ENCODE results near the gene WFIKKN1. TPM values are rescaled to one million over a fixed set of nuclear protein-coding genes. Genes with fewer than 3 reads are reported as not detected.

Gene WFIKKN1
- total RNA-seq, 1 experiment from 2014 or later: 0.47 TPM

DNA sequence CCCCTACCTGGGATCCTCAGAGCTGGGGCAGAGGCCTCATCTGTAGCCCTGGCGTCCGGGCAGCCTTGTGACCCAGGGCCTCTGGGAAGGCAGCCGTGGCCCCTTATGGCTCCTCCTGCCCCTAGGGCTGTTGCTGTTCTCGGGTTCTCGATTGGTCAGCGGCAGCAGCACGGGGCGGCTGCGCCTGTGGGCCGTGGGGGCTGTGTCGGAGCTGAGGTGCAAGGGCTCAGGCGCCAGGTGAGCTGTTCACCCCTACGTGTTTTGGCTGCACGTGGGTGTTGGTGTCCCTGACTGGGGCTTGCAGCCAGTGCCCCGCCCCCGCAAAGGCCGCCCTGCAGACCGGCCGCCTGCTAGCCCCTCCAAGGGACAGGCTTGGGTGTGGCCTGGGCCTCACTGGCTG lies 31.3 kb downstream of the WFIKKN1 start:
- H3K36me3 ChIP-seq (ENCODE audit: control insufficient read depth in 1 of 2, insufficient read depth in 2 of 2, low read length in 2 of 2): no peaks in the 10 kb centered on the region
- no peak for TF ChIP-seq EGR1 (IDR thresholded peaks at IDR 0.05; ENCODE audit: low read depth)
- TF ChIP-seq, protein P1, sequence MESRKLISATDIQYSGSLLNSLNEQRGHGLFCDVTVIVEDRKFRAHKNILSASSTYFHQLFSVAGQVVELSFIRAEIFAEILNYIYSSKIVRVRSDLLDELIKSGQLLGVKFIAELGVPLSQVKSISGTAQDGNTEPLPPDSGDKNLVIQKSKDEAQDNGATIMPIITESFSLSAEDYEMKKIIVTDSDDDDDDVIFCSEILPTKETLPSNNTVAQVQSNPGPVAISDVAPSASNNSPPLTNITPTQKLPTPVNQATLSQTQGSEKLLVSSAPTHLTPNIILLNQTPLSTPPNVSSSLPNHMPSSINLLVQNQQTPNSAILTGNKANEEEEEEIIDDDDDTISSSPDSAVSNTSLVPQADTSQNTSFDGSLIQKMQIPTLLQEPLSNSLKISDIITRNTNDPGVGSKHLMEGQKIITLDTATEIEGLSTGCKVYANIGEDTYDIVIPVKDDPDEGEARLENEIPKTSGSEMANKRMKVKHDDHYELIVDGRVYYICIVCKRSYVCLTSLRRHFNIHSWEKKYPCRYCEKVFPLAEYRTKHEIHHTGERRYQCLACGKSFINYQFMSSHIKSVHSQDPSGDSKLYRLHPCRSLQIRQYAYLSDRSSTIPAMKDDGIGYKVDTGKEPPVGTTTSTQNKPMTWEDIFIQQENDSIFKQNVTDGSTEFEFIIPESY (IDR thresholded peaks at IDR 0.05; ENCODE audit: extremely low read depth, insufficient replicate concordance, low read length): no peak
- TF ChIP-seq JUND (IDR thresholded peaks at IDR 0.05): no peak
- TF ChIP-seq, protein P2, sequence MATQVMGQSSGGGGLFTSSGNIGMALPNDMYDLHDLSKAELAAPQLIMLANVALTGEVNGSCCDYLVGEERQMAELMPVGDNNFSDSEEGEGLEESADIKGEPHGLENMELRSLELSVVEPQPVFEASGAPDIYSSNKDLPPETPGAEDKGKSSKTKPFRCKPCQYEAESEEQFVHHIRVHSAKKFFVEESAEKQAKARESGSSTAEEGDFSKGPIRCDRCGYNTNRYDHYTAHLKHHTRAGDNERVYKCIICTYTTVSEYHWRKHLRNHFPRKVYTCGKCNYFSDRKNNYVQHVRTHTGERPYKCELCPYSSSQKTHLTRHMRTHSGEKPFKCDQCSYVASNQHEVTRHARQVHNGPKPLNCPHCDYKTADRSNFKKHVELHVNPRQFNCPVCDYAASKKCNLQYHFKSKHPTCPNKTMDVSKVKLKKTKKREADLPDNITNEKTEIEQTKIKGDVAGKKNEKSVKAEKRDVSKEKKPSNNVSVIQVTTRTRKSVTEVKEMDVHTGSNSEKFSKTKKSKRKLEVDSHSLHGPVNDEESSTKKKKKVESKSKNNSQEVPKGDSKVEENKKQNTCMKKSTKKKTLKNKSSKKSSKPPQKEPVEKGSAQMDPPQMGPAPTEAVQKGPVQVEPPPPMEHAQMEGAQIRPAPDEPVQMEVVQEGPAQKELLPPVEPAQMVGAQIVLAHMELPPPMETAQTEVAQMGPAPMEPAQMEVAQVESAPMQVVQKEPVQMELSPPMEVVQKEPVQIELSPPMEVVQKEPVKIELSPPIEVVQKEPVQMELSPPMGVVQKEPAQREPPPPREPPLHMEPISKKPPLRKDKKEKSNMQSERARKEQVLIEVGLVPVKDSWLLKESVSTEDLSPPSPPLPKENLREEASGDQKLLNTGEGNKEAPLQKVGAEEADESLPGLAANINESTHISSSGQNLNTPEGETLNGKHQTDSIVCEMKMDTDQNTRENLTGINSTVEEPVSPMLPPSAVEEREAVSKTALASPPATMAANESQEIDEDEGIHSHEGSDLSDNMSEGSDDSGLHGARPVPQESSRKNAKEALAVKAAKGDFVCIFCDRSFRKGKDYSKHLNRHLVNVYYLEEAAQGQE (IDR thresholded peaks at IDR 0.05; ENCODE audit: low read depth): no peak
- TF ChIP-seq TCF7L2 (IDR thresholded peaks at IDR 0.05; ENCODE audit: borderline replicate concordance, extremely low read depth, insufficient read depth, insufficient read length): no peak
- TF ChIP-seq ZFX (IDR thresholded peaks at IDR 0.05): no peak
- TF ChIP-seq, protein P3, sequence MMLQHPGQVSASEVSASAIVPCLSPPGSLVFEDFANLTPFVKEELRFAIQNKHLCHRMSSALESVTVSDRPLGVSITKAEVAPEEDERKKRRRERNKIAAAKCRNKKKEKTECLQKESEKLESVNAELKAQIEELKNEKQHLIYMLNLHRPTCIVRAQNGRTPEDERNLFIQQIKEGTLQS (IDR thresholded peaks at IDR 0.05): no peak
- no peak for TF ChIP-seq CEBPB (IDR thresholded peaks at IDR 0.05; ENCODE audit: low read depth)
- TF ChIP-seq ELF1 (IDR thresholded peaks at IDR 0.05; ENCODE audit: borderline replicate concordance, low read depth): no peak
- ChIA-PET POLR2A (no interaction called here), CTCF (no interaction called here), RAD21 (ENCODE audit: low non-redundant PET in 1 of 2, low total read pairs in 2 of 2, uncharacterized antibody in 2 of 2, unreplicated experiment in 2 of 2) (no interaction called here)
- DNase-seq (ENCODE audit: low read depth, low spot score) (no peak), ATAC-seq (no peak)
- H3K27ac ChIP-seq (ENCODE audit: low read depth, low read length): no peak overlapping the region; the same call in 1 of the 2 replicates
- no peaks in the 10 kb centered on the region for H3K9me3 ChIP-seq (ENCODE audit: control insufficient read depth in 1 of 2, insufficient read depth in 1 of 2, low read depth in 1 of 2, low read length in 2 of 2)
- no peak overlapping the region for H3K9ac ChIP-seq (ENCODE audit: low read length)
- no peak overlapping the region for H2AFZ ChIP-seq (ENCODE audit: low read depth, low read length, poor library complexity, severe bottlenecking)
- no peaks in the 10 kb centered on the region for H3K27me3 ChIP-seq (ENCODE audit: insufficient read depth, low read length)
- H3K4me2 ChIP-seq (ENCODE audit: low read length): no peak overlapping the region
- no peak overlapping the region for H3K4me3 ChIP-seq (replicated peaks in 1 of 2; ENCODE audit: low read depth in 1 of 2, low read length in 2 of 2)
- BruUV-seq (replicated peaks): no TSS peak
- H3K9me2 ChIP-seq (ENCODE audit: insufficient read depth): no peaks in the 10 kb centered on the region
- no peaks in the 10 kb centered on the region for H3K79me2 ChIP-seq (ENCODE audit: insufficient read depth, low read length)
- H3K4me1 ChIP-seq (ENCODE audit: control insufficient read depth in 1 of 2, insufficient read depth in 2 of 2, low read length in 2 of 2): peaks cover 3 to 9% of the 10 kb centered on the region in 2 experiments; a peak in 2 of 4 replicates
- intact Hi-C loops (cut with micrococcal nuclease): no loop called here
- no peaks in the 10 kb centered on the region for H4K20me1 ChIP-seq (ENCODE audit: insufficient read depth)
